ENCODE data around the gene DMPK.

DMPK gene

DNA sequence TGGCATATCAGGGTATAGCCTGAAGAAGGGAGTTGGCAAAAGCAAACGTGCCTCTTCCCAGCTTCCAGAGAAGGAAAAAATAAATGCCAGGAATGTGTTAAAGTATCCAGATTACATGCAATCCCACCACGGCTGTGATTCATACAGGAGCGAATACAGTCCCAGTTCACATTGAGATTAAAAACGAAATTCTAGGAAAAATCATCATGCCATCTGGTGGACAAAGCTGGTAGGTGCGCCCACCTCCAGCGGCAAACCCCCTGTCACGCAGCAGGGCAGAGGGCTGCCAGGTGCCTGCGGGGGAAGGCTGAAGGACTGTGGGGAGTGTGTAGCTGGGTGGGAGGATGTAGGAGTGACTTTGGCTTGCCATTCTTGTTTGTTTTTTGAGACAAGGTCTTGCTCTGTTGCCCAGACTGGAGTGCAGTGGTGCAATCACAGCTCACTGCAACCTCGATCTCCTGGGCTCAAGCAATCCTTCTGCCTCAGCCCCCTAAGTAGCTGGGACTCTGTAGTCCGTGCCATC, 16.8 kb upstream of the DMPK start (continued):
- TF ChIP-seq ARNTL (CRISPR knock-in tag; IDR thresholded peaks at IDR 0.05; ENCODE audit: borderline replicate concordance, low read depth): no peak
- TF ChIP-seq, protein P1, sequence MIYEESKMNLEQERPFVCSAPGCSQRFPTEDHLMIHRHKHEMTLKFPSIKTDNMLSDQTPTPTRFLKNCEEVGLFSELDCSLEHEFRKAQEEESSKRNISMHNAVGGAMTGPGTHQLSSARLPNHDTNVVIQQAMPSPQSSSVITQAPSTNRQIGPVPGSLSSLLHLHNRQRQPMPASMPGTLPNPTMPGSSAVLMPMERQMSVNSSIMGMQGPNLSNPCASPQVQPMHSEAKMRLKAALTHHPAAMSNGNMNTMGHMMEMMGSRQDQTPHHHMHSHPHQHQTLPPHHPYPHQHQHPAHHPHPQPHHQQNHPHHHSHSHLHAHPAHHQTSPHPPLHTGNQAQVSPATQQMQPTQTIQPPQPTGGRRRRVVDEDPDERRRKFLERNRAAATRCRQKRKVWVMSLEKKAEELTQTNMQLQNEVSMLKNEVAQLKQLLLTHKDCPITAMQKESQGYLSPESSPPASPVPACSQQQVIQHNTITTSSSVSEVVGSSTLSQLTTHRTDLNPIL (CRISPR knock-in tag; IDR thresholded peaks at IDR 0.05; ENCODE audit: low read depth): no peak
- TF ChIP-seq GLIS3 (CRISPR knock-in tag; IDR thresholded peaks at IDR 0.05): no peak
- TF ChIP-seq ESRRG (CRISPR knock-in tag; IDR thresholded peaks at IDR 0.05): no peak
- TF ChIP-seq ZFP3 (CRISPR knock-in tag; IDR thresholded peaks at IDR 0.05): no peak
- TF ChIP-seq TCF4 (CRISPR knock-in tag; IDR thresholded peaks at IDR 0.05; ENCODE audit: borderline replicate concordance): no peak

DNA sequence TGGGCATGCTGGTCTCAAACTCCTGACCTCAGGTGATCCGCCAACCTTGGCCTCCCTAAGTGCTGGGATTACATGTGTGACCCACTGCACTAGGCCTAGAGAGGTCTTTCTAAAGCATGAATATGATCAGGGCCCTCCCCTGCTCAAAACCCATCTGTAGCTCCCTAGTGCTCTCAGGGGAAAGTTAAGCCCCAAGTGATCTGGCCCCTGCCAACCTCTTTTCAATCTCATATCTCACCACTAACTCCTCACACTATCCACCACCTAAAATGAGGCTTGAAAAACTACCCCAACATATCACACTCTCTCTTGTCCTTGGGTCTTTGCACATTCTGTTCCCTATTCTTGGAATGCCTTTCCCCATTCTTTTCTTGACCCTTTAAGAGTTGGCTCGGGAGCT, 12.3 kb upstream of the DMPK start:
- ATAC-seq: no peak
- TF ChIP-seq ZNF565 (CRISPR knock-in tag; conservative IDR thresholded peaks at IDR 0.05; ENCODE audit: low read depth) (no peak), TOX (CRISPR knock-in tag; IDR thresholded peaks at IDR 0.05; ENCODE audit: borderline replicate concordance) (no peak), ZFP3 (CRISPR knock-in tag; IDR thresholded peaks at IDR 0.05) (no peak), ZC3H10 (CRISPR knock-in tag; IDR thresholded peaks at IDR 0.05) (no peak), ZNF70 (CRISPR knock-in tag; IDR thresholded peaks at IDR 0.05) (no peak), OSR1 (CRISPR knock-in tag; IDR thresholded peaks at IDR 0.05) (no peak), CSDC2 (CRISPR knock-in tag; IDR thresholded peaks at IDR 0.05) (no peak), TCF4 (CRISPR knock-in tag; IDR thresholded peaks at IDR 0.05; ENCODE audit: borderline replicate concordance) (no peak), ARNTL (CRISPR knock-in tag; IDR thresholded peaks at IDR 0.05; ENCODE audit: borderline replicate concordance, low read depth) (no peak)
- TF ChIP-seq, protein P1 (CRISPR knock-in tag; IDR thresholded peaks at IDR 0.05; ENCODE audit: low read depth): no peak
- TF ChIP-seq, protein P2, sequence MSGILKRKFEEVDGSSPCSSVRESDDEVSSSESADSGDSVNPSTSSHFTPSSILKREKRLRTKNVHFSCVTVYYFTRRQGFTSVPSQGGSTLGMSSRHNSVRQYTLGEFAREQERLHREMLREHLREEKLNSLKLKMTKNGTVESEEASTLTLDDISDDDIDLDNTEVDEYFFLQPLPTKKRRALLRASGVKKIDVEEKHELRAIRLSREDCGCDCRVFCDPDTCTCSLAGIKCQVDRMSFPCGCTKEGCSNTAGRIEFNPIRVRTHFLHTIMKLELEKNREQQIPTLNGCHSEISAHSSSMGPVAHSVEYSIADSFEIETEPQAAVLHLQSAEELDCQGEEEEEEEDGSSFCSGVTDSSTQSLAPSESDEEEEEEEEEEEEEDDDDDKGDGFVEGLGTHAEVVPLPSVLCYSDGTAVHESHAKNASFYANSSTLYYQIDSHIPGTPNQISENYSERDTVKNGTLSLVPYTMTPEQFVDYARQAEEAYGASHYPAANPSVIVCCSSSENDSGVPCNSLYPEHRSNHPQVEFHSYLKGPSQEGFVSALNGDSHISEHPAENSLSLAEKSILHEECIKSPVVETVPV (CRISPR knock-in tag; IDR thresholded peaks at IDR 0.05): no peak

DNA sequence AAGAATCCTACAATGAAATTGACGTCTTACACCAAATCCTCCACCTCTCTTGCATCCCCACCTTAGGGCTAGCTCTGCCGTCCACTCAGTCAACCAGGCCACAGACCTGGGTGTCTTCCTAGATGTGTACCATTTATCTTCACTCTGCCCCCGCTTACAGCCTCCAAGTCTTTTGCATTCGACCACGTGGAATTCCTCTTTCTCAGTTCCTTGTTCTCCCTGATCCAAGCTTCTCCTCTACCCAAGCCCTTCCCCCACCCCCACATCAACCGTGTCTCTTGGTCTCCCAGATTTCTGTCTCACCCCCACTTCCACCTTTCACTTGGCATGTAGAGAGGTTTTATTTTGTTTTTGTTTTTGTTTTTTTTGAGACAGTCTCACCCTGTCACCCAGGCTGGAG, 11.6 kb upstream of the DMPK start:
- ATAC-seq: no peak
- TF ChIP-seq BACH2 (CRISPR knock-in tag; IDR thresholded peaks at IDR 0.05; ENCODE audit: borderline replicate concordance) (no peak), ZNF565 (CRISPR knock-in tag; conservative IDR thresholded peaks at IDR 0.05; ENCODE audit: low read depth) (no peak), ESRRG (CRISPR knock-in tag; IDR thresholded peaks at IDR 0.05) (no peak), ZC3H10 (CRISPR knock-in tag; IDR thresholded peaks at IDR 0.05) (no peak), TOX (CRISPR knock-in tag; IDR thresholded peaks at IDR 0.05; ENCODE audit: borderline replicate concordance) (no peak), ARNTL (CRISPR knock-in tag; IDR thresholded peaks at IDR 0.05; ENCODE audit: borderline replicate concordance, low read depth) (no peak), OSR1 (CRISPR knock-in tag; IDR thresholded peaks at IDR 0.05) (no peak), CSDC2 (CRISPR knock-in tag; IDR thresholded peaks at IDR 0.05) (no peak), TCF4 (CRISPR knock-in tag; IDR thresholded peaks at IDR 0.05; ENCODE audit: borderline replicate concordance) (no peak), GLIS3 (CRISPR knock-in tag; IDR thresholded peaks at IDR 0.05) (no peak), ZFP3 (CRISPR knock-in tag; IDR thresholded peaks at IDR 0.05) (no peak), ISL1 (CRISPR knock-in tag; IDR thresholded peaks at IDR 0.05) (no peak), RARB (CRISPR knock-in tag; IDR thresholded peaks at IDR 0.05) (no peak)
- TF ChIP-seq, protein P2 (CRISPR knock-in tag; IDR thresholded peaks at IDR 0.05): no peak
- TF ChIP-seq, protein P1 (CRISPR knock-in tag; IDR thresholded peaks at IDR 0.05; ENCODE audit: low read depth): no peak

DNA sequence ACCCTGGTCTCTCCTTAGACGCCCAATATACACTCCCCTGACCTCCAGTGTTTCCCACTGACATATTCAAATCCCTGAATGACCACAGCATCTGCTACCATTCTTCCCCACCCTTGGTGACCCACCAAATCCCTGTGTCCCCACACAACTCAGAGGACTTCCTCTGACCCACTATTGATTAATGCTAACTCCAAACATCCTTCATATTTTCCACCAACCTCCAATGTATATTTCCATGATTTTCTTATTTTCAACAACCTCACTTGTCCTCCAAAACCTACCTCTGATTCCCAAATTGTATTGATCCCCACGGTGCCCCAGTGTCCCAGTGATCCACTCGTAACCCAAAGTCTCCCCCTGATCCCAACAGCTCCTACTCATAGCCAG, 10.9 kb upstream of the DMPK start:
- no peak for ATAC-seq
- TF ChIP-seq, protein P2 (CRISPR knock-in tag; IDR thresholded peaks at IDR 0.05): no peak
- no peak for TF ChIP-seq GLIS3 (CRISPR knock-in tag; IDR thresholded peaks at IDR 0.05)
- no peak for TF ChIP-seq ESRRG (CRISPR knock-in tag; IDR thresholded peaks at IDR 0.05)
- TF ChIP-seq ZC3H10 (CRISPR knock-in tag; IDR thresholded peaks at IDR 0.05): no peak
- no peak for TF ChIP-seq BACH2 (CRISPR knock-in tag; IDR thresholded peaks at IDR 0.05; ENCODE audit: borderline replicate concordance)
- TF ChIP-seq, protein P3, sequence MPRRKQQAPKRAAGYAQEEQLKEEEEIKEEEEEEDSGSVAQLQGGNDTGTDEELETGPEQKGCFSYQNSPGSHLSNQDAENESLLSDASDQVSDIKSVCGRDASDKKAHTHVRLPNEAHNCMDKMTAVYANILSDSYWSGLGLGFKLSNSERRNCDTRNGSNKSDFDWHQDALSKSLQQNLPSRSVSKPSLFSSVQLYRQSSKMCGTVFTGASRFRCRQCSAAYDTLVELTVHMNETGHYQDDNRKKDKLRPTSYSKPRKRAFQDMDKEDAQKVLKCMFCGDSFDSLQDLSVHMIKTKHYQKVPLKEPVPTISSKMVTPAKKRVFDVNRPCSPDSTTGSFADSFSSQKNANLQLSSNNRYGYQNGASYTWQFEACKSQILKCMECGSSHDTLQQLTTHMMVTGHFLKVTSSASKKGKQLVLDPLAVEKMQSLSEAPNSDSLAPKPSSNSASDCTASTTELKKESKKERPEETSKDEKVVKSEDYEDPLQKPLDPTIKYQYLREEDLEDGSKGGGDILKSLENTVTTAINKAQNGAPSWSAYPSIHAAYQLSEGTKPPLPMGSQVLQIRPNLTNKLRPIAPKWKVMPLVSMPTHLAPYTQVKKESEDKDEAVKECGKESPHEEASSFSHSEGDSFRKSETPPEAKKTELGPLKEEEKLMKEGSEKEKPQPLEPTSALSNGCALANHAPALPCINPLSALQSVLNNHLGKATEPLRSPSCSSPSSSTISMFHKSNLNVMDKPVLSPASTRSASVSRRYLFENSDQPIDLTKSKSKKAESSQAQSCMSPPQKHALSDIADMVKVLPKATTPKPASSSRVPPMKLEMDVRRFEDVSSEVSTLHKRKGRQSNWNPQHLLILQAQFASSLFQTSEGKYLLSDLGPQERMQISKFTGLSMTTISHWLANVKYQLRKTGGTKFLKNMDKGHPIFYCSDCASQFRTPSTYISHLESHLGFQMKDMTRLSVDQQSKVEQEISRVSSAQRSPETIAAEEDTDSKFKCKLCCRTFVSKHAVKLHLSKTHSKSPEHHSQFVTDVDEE (CRISPR knock-in tag; IDR thresholded peaks at IDR 0.05): no peak
- TF ChIP-seq, protein P4, sequence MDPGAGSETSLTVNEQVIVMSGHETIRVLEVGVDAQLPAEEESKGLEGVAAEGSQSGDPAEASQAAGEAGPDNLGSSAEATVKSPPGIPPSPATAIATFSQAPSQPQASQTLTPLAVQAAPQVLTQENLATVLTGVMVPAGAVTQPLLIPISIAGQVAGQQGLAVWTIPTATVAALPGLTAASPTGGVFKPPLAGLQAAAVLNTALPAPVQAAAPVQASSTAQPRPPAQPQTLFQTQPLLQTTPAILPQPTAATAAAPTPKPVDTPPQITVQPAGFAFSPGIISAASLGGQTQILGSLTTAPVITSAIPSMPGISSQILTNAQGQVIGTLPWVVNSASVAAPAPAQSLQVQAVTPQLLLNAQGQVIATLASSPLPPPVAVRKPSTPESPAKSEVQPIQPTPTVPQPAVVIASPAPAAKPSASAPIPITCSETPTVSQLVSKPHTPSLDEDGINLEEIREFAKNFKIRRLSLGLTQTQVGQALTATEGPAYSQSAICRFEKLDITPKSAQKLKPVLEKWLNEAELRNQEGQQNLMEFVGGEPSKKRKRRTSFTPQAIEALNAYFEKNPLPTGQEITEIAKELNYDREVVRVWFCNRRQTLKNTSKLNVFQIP (CRISPR knock-in tag; IDR thresholded peaks at IDR 0.05; ENCODE audit: borderline replicate concordance, low read depth): no peak
- no peak for TF ChIP-seq ZFP3 (CRISPR knock-in tag; IDR thresholded peaks at IDR 0.05)
- no peak for TF ChIP-seq OSR1 (CRISPR knock-in tag; IDR thresholded peaks at IDR 0.05)
- no peak for TF ChIP-seq SNAI2 (CRISPR knock-in tag; IDR thresholded peaks at IDR 0.05)
- TF ChIP-seq TOX (CRISPR knock-in tag; IDR thresholded peaks at IDR 0.05; ENCODE audit: borderline replicate concordance): no peak
- TF ChIP-seq PPARA (CRISPR knock-in tag; IDR thresholded peaks at IDR 0.05; ENCODE audit: borderline replicate concordance): no peak
